HepG2 (cell line): ENCODE data around the gene RPL27A. TPM values are rescaled to one million over a fixed set of nuclear protein-coding genes. Genes with fewer than 3 reads are reported as not detected.

Experiments
- ATAC-seq: fragments of 200-7000 bp; cut with Tn5 transposase; 3 replicates; pipeline ENCODE4 v1.9.1; 2020; ENCODE audit warnings: mild to moderate bottlenecking, moderate library complexity
- BruUV-seq: library from RNA; stranded (reverse); fragments of 400-500 nt; replicated peaks from 2 replicates; lab custom pipeline; 2021; lab: Mats Ljungman, UMichigan
- CTCF ChIA-PET: fragments of 300-600 bp; formaldehyde crosslinking; extraction: SDS; loops from one replicate; lab custom pipeline; 2021; ENCODE audit warnings: low total read pairs, inconsistent platforms, low intra/inter-chr PET ratio; lab: Yijun Ruan, JAX
- POLR2A ChIA-PET: fragments of 350-600 bp; sonication (Branson Sonifier 250); formaldehyde crosslinking; loops from one replicate; lab custom pipeline; 2020; ENCODE audit warnings: antibody characterized with exemption, inconsistent platforms; lab: Yijun Ruan, JAX
- DNase-seq: peaks from one replicate; pipeline ENCODE4 v3.0.0-alpha.2; 2015; ENCODE audit warnings: low spot score
- FAIRE-seq: peaks from 3 replicates; lab custom pipeline; 2011; peaks lifted over from hg19 to GRCh38; lab: Jason Lieb, UNC
- H2AFZ ChIP-seq: one replicate; pipeline ENCODE4 v1.6.1; 2011; ENCODE audit warnings: low read length, inconsistent platforms
- H3K27ac ChIP-seq: fragments of 300-600 bp; 3 replicates; pipeline ENCODE4 v1.8.0; 2011; ENCODE audit warnings: mixed run types, mild to moderate bottlenecking, mixed read lengths, low read length, inconsistent platforms; ENCODE audit not compliant: insufficient read depth; ENCODE audit errors: extremely low read length
- H3K27me3 ChIP-seq, 2 experiments: fragments of 200-600 bp in 1 of 2; 2 replicates in 1 of 2; 3 replicates in 1 of 2; pipeline versions ENCODE4 v1.6.0 to v1.8.0; 2011; ENCODE audit warnings: low read length in 2 of 2, mild to moderate bottlenecking in 2 of 2, moderate library complexity in 2 of 2, inconsistent platforms in 1 of 2; ENCODE audit not compliant: insufficient read depth in 2 of 2, control insufficient read depth in 1 of 2
- H3K36me3 ChIP-seq, 2 experiments: fragments of 200-600 bp in 1 of 2; replicated peaks in 1 of 2; 2 replicates in 1 of 2; 3 replicates in 1 of 2; pipeline versions ENCODE4 v1.5.1 to v1.8.0; 2011; ENCODE audit warnings: low read length in 2 of 2, inconsistent platforms in 1 of 2; ENCODE audit not compliant: insufficient read depth in 2 of 2, control insufficient read depth in 1 of 2
- H3K4me1 ChIP-seq: 2 replicates; pipeline ENCODE4 v1.5.1; 2012; ENCODE audit warnings: low read length, inconsistent platforms; ENCODE audit not compliant: insufficient read depth
- H3K4me2 ChIP-seq: 2 replicates; pipeline ENCODE4 v1.6.0; 2011; ENCODE audit warnings: low read depth, low read length, inconsistent platforms
- H3K4me3 ChIP-seq, 3 experiments: fragments of 200-600 bp in 1 of 3; sonication (generic), shearing (Covaris generic) in 1 of 3; replicated peaks in 1 of 3; 2 replicates each; pipeline ENCODE4 v1.5.1; 2011 to 2016; ENCODE audit warnings: low read length in 3 of 3, inconsistent platforms in 2 of 3, low read depth in 2 of 3, mild to moderate bottlenecking in 2 of 3, control low read depth in 1 of 3, mixed read lengths in 1 of 3; ENCODE audit not compliant: insufficient read depth in 1 of 3
- H3K79me2 ChIP-seq: one replicate; pipeline ENCODE4 v1.6.1; 2011; ENCODE audit warnings: low read length, inconsistent platforms; ENCODE audit not compliant: insufficient read depth
- H3K9ac ChIP-seq: 2 replicates; pipeline ENCODE4 v1.6.0; 2011; ENCODE audit warnings: mild to moderate bottlenecking, low read depth, low read length, inconsistent platforms; ENCODE audit not compliant: insufficient read depth
- H3K9me3 ChIP-seq: 2 replicates; pipeline ENCODE4 v1.5.1; 2012; ENCODE audit warnings: mild to moderate bottlenecking, low read length
- H4K20me1 ChIP-seq: 2 replicates; pipeline ENCODE4 v1.6.0; 2011; ENCODE audit warnings: inconsistent platforms, mild to moderate bottlenecking, low read length, moderate library complexity; ENCODE audit not compliant: insufficient read depth
- ERF ChIP-seq: IDR thresholded peaks from 2 replicates; pipeline ENCODE4 v1.6.1; 2018; ENCODE audit warnings: missing biosample characterization, missing genetic modification reagents
- HHEX ChIP-seq: IDR thresholded peaks from 2 replicates; pipeline ENCODE4 v1.6.1; 2016; ENCODE audit warnings: control low read depth
- IKZF1 ChIP-seq: fragments of 450-650 bp; IDR thresholded peaks from 2 replicates; pipeline ENCODE4 v1.7.1; 2016
- WGBS: methylation state at CpG from one replicate; pipeline ENCODE4 v1.1.6; 2017; ENCODE audit warnings: low lambda C conversion rate; 5-methylcytosine and 5-hydroxymethylcytosine counted together
- in situ Hi-C: cut with HindIII; loops from 2 replicates; pipeline ENCODE4 v1.10.0; 2017; ENCODE audit warnings: low pct_unique_long_range_greater_than_20kb; ENCODE audit not compliant: extremely low pct_ligation_motif_present
- intact Hi-C: fragments of 100-400 bp; cut with micrococcal nuclease; formaldehyde crosslinking; loops from one replicate; pipeline ENCODE4 v1.10.0; 2022; ENCODE audit not compliant: unreplicated experiment
- polyA plus RNA-seq, 8 experiments: library from polyadenylated mRNA; depleted of rRNA in 3 of 8; stranded (reverse) in 7 of 8; unstranded in 1 of 8; fragments of >200 nt; fragmentation: Illumina TruSeq in 4 of 8; extraction: Trizol in 4 of 8; gene quantifications; 2 replicates each; pipeline versions ENCODE4 v1.2.1 to v1.2.3, GENCODE V29; 2011 to 2016; ENCODE audit warnings: low read depth in 4 of 8, missing spikeins in 1 of 8, mixed read lengths in 1 of 8; ENCODE audit not compliant: insufficient read depth in 1 of 8
- total RNA-seq, 5 experiments: library from RNA; depleted of rRNA; stranded (reverse); fragments of >200 nt; fragmentation: Illumina TruSeq; extraction: Trizol; gene quantifications; 2 replicates each; pipeline ENCODE4 v1.2.3, GENCODE V29; 2016; ENCODE audit warnings: low read depth in 1 of 5
- TF ChIP-seq, protein P1 (sequence below): sonication (generic); formaldehyde crosslinking; IDR thresholded peaks from 2 replicates; pipeline ENCODE4 v1.5.0; 2020; ENCODE audit warnings: missing genetic modification reagents
- TF ChIP-seq, protein P2 (sequence below): sonication (generic); formaldehyde crosslinking; IDR thresholded peaks from 2 replicates; pipeline ENCODE4 v1.4.0; 2020; ENCODE audit warnings: missing genetic modification reagents

Gene RPL27A
- total and polyA plus RNA-seq, 2 of the 13 experiments (the other 11 are each of a cell fraction or from before 2014, with no cell fraction given) = 1,531 to 2,153 TPM

DNA sequence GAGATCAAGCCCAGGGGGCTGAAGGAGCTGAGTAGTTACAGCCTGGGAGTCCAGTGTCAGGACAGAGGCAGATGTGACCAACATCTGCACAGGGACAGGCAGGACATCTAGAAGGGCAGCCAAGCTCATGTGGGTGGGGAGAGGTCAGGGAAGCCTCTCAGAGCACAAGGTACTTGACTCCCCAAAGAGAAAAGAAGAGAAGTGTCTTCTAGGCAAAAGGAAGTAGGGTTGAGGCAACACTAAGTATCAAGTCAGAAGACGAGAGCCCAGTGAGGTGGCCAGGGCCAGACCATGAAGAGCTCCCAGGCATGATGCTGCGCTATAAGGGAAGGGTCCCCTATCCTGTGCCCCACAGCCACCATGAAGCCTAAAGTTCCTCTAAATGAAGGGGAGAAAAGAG, 21.5 kb downstream of the RPL27A start (continued):
- TF ChIP-seq ERF (CRISPR knock-in tag) (no peak), HHEX (no peak)

GRCh38 chr11:8705146-8705545, 22.6 kb downstream of the RPL27A start:
- Histone ChIP-seq H3K4me3 (no peak overlapping the region), H3K36me3 (peaks cover 6 to 23% of the 10 kb centered on the region in 2 experiments; a peak in 3 of 5 replicates), H3K4me1 (peaks cover 8% of the 10 kb centered on the region), H3K27me3 (no peaks in the 10 kb centered on the region), H2AFZ (no peak overlapping the region), H3K79me2 (no peaks in the 10 kb centered on the region), H3K9me3 (no peaks in the 10 kb centered on the region), H4K20me1 (no peaks in the 10 kb centered on the region), H3K9ac (no peak overlapping the region), H3K4me2 (no peak overlapping the region), H3K27ac (no peak overlapping the region)
- in situ Hi-C loops (no loop called here), intact Hi-C loops (no loop called here)
- DNase-seq (no peak), FAIRE-seq (no peak), ATAC-seq (no peak)
- ChIA-PET POLR2A (no interaction called here), CTCF (no interaction called here)
- WGBS = 100% methylated on average over 5 of the region's 5 CpGs
- TF ChIP-seq, protein P1, sequence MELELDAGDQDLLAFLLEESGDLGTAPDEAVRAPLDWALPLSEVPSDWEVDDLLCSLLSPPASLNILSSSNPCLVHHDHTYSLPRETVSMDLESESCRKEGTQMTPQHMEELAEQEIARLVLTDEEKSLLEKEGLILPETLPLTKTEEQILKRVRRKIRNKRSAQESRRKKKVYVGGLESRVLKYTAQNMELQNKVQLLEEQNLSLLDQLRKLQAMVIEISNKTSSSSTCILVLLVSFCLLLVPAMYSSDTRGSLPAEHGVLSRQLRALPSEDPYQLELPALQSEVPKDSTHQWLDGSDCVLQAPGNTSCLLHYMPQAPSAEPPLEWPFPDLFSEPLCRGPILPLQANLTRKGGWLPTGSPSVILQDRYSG = no peak
- TF ChIP-seq, protein P2, sequence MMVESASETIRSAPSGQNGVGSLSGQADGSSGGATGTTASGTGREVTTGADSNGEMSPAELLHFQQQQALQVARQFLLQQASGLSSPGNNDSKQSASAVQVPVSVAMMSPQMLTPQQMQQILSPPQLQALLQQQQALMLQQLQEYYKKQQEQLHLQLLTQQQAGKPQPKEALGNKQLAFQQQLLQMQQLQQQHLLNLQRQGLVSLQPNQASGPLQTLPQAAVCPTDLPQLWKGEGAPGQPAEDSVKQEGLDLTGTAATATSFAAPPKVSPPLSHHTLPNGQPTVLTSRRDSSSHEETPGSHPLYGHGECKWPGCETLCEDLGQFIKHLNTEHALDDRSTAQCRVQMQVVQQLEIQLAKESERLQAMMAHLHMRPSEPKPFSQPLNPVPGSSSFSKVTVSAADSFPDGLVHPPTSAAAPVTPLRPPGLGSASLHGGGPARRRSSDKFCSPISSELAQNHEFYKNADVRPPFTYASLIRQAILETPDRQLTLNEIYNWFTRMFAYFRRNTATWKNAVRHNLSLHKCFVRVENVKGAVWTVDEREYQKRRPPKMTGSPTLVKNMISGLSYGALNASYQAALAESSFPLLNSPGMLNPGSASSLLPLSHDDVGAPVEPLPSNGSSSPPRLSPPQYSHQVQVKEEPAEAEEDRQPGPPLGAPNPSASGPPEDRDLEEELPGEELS (CRISPR knock-in tag) = no peak
- TF ChIP-seq IKZF1 = no peak
- no TSS peak for BruUV-seq
